HG03066 (cell line): ENCODE data around the gene MAPK9.

ENCODE experiments used
- ATAC-seq: cut with Tn5 transposase; IDR thresholded peaks from one replicate; pipeline ENCODE4 v1.9.1; 2021; ENCODE audit warnings: low read depth; ENCODE audit not compliant: unreplicated experiment

Gene MAPK9

GRCh38 chr5:180297587-180298282, 5.9 kb upstream of the MAPK9 start:
- no peak for ATAC-seq

- no peak for ATAC-seq
Observed at GRCh38 chr5:180296771-180297170, 4.9 kb upstream of the MAPK9 start.

- no peak for ATAC-seq
Observed at GRCh38 chr5:180294913-180295555, 3.2 kb upstream of the MAPK9 start.

GRCh38 chr5:180294411-180294810, 2.5 kb upstream of the MAPK9 start:
- ATAC-seq: no peak

DNA sequence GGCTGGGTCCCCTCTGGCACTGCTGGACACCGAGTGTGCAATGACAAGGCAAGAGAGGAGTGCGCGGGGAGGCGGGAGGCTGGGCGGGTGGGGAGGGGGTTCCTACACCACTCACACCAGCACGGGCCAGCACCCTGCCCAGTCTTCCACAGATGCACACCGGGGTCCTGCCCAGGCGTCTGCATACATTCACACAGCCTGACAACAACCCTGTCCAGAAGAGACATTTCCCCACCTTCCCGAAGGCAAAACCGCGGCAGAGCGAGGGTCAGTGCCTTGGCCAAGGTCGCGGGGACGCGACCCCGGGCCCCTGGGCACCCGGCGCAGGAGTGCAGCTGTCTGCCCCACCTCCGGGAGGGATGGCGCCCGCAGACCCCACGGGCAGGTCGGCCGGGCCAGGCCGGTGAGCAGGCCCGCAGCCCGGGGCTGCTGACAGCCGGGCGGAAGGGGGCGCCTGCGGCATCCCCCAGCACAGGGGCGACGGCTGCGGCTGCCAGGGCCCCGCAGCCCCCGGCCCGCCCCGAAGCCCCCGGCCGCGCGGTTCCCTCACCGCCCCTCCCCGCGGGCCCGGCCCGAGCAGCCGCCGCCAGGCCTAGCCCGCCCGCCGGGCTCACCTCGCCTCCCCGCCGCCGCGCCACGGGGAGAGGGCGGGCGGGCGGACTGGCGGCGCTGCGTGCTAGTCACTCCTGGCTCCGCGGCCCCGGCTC, 496 bp downstream of the MAPK9 start:
- peak; percentile 25 for ATAC-seq

GRCh38 chr5:180290568-180291233, 1.2 kb downstream of the MAPK9 start:
- no peak for ATAC-seq

- no peak for ATAC-seq
Observed at GRCh38 chr5:180289966-180290365, 1.9 kb downstream of the MAPK9 start.

DNA sequence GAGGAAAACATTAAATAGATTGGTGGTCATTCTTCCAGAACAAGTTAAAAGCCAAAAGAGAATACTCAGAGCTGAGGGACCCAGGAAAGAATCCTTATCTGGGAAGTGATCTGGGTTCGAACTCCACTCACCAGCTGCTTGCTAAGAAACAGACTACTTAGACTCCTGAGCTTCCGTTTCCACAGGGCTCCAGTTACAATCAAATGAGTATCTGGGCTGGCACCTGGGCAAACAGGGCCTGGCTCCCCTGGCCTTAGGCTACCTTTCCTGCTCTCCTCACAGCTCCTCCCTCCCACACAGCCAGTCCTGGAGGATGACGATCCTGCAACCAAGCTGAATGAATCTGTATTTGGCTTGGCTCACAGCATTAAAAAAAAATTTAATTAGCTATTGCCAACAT, 2.5 kb downstream of the MAPK9 start:
- no peak for ATAC-seq

DNA sequence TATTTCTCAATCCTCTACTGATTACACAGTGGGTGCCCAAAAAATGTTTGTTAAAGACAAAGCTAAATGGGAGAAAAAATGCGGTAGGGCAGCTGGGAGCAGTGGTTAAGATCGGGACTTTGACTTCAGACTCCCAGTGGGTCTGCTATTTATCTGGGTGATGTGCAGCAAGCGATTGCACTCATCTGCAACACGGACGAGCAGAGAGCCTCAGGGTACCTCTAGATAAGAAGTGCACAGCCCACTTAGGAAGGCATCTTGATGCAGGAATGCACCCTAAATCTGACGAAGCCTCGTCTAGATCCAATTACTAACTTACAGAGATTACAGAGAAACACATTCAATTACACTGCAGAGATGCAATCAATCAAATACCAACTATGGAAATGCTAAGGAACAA, 4.0 kb downstream of the MAPK9 start:
- no peak for ATAC-seq

GRCh38 chr5:180287404-180287803, 4.5 kb downstream of the MAPK9 start:
- ATAC-seq: no peak

GRCh38 chr5:180284149-180284548, 7.7 kb downstream of the MAPK9 start:
- ATAC-seq: no peak

- ATAC-seq: no peak
Observed at GRCh38 chr5:180283026-180283615, 8.8 kb downstream of the MAPK9 start.

DNA sequence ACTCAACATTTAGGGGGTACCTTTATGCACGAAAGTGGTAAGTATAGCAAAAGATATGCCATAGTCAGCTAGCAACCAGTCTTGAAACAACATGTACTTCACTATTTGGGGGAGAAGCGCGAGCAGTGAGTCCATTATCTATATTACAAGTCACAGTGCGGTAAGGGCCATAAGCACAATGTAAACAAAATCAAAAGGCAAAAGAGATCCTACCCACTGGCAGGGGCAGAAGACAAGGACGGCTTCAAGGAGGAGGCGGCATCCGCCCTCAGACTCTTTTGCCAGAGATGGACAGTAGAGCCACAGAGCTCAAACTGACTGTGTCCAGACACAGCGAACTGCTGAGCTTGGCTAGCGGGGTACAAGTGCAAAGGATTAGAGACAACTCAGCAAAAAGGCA, 9.6 kb downstream of the MAPK9 start:
- ATAC-seq: no peak

DNA sequence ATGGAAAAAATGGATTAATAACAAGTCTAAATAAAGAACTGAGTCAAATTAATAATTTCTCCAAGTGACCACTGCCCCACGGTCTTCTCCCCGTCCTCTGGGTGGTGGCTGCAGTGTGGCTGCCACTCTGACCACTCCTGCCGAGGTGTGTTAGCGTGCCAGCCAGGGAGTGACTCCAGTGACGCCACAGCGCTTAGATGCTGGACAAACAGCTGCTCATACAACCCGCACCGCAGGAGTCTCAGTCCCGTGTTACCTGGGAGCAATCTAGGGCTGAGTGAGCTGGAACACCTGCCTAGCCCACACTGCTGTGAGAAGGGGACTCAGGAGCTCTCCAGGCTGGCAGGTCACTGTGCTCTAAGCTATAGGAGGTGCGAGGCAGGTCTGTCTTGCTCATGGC, 10.2 kb downstream of the MAPK9 start:
- ATAC-seq: no peak

- ATAC-seq: no peak
Observed at GRCh38 chr5:180274695-180275094, 17.2 kb downstream of the MAPK9 start.

DNA sequence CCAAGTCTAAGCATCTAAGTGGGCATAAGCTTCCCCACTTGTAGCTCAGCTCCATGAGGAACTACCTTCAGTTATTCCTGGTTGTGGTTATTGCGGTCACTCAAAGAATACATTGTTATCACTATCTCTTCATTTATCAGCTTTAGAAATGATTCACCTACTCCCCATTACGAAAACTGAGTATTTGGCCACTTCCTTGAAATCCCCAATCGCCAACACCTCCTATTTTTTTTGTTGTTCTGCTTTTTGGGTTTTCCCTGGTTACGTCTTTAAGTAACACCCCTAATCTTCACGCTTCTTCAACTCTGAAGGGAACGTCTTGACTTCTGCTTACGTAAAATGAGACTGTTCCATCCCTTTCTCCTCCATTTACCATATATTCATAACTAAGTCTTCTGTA, 20.7 kb downstream of the MAPK9 start:
- ATAC-seq: no peak

DNA sequence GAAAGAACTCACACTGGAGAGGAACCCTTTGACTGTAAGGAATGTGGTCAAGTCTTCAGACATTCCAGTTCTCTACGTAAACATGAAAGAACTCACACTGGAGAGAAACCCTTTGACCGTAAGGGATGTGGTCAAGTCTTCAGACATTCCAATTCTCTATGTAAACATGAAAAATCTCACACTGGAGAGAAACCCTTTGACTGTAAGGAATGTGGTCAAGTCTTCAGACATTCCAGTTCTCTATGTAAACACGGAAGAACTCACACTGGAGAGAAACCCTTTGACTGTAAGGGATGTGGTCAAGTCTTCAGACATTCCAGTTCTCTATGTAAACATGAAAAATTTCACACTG, 32.6 kb downstream of the MAPK9 start:
- no peak for ATAC-seq

- ATAC-seq: no peak
Observed at GRCh38 chr5:180253036-180253824, 38.7 kb downstream of the MAPK9 start.

- ATAC-seq: no peak
Observed at GRCh38 chr5:180251887-180252286, 40.0 kb downstream of the MAPK9 start.

DNA sequence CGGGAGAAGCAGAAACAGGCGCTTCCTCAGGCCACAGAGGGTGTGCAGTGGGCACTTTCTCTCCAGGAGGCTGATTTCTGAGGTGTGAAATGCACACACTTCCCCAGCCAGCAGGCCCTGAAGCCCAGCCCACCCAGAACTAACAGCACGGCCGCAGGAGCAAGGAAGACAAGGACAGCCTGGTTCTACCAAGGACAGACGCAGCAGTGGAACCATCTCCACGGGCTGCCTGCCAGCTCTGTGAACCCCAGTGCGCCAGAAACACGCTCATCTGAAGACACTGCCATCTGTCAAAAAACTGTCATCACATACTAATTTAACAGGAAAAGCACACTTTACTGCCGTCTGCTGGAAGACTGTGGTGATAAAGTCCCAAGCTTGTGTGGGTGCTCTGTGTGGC, 40.7 kb downstream of the MAPK9 start:
- ATAC-seq: no peak
